SHP77 (cell line): Measurements from ENCODE around the gene SPATA20.

Source experiments
- DNase-seq, 2 experiments: peaks; one replicate each; lab custom pipeline; 2025; lab: John Stamatoyannopoulos, UW

The SPATA20 gene

GRCh38 chr17:50540560-50541401 lies 6.2 kb upstream of the SPATA20 start:
- DNase-seq: no peak

GRCh38 chr17:50541402-50541715 lies 5.6 kb upstream of the SPATA20 start:
- no peak for DNase-seq

GRCh38 chr17:50541716-50542688 lies 5.0 kb upstream of the SPATA20 start:
- peak; percentile 64 to 80 for DNase-seq

- DNase-seq: peak; percentile 75 to 83
These were observed 3.9 kb upstream of the SPATA20 start for GRCh38 chr17:50542795-50543774.

- no peak for DNase-seq
These were observed 2.5 kb upstream of the SPATA20 start for GRCh38 chr17:50544516-50544915.

GRCh38 chr17:50545311-50545710 lies 1.7 kb upstream of the SPATA20 start:
- DNase-seq: no peak

GRCh38 chr17:50546701-50547034 lies 306 bp upstream of the SPATA20 start:
- no peak for DNase-seq

- peak in 1 of 2 experiments; percentile 7 for DNase-seq
These were observed 736 bp downstream of the SPATA20 start for GRCh38 chr17:50547736-50548083.

GRCh38 chr17:50548831-50549230 lies 1.9 kb downstream of the SPATA20 start:
- no peak for DNase-seq

GRCh38 chr17:50549256-50549941 lies 2.4 kb downstream of the SPATA20 start:
- DNase-seq: no peak

- DNase-seq: no peak
These were observed 3.0 kb downstream of the SPATA20 start for GRCh38 chr17:50549969-50550368.

GRCh38 chr17:50550661-50551432 lies 3.9 kb downstream of the SPATA20 start:
- peak; percentile 87 to 90 for DNase-seq

GRCh38 chr17:50551433-50551815 lies 4.5 kb downstream of the SPATA20 start:
- no peak for DNase-seq

- DNase-seq: no peak
These were observed 4.9 kb downstream of the SPATA20 start for GRCh38 chr17:50551884-50552283.

GRCh38 chr17:50554201-50554600 lies 7.2 kb downstream of the SPATA20 start:
- DNase-seq: no peak

- DNase-seq: peak; percentile 84 to 89
These were observed 9.8 kb downstream of the SPATA20 start for GRCh38 chr17:50556803-50557202.

GRCh38 chr17:50557630-50558029 lies 10.7 kb downstream of the SPATA20 start:
- DNase-seq: no peak

GRCh38 chr17:50558091-50558490 lies 11.1 kb downstream of the SPATA20 start:
- DNase-seq: no peak

GRCh38 chr17:50558581-50558940 lies 11.6 kb downstream of the SPATA20 start:
- DNase-seq: no peak

- DNase-seq: no peak
These were observed 12.1 kb downstream of the SPATA20 start for GRCh38 chr17:50558941-50559614.
